Esophagus muscularis mucosa (tissue), 4 donors: ENCODE measurements around the gene EPC1.

Source experiments
- CTCF ChIP-seq, 3 experiments: fragments of 200-600 bp in 2 of 3; fragments of 450-650 bp in 1 of 3; sonication (generic) in 2 of 3; IDR thresholded peaks; one replicate each; pipeline ENCODE4 v1.5.1; 2017 to 2019; ENCODE audit warnings: antibody characterized with exemption in 3 of 3, mild to moderate bottlenecking in 2 of 3, moderate library complexity in 1 of 3
- EP300 ChIP-seq: sonication (generic); formaldehyde crosslinking; IDR thresholded peaks from one replicate; pipeline ENCODE4 v1.6.1; 2017; ENCODE audit warnings: antibody characterized with exemption
- POLR2A ChIP-seq: fragments of 450-650 bp; IDR thresholded peaks from one replicate; pipeline ENCODE4 v1.6.1; 2017; ENCODE audit warnings: antibody characterized with exemption, moderate library complexity, mild to moderate bottlenecking, low read depth
- POLR2AphosphoS5 ChIP-seq, 2 donors: sonication (generic); formaldehyde crosslinking; IDR thresholded peaks; one replicate each; pipeline ENCODE4 v1.6.1; 2017; ENCODE audit warnings: antibody characterized with exemption in 2 of 2

- TF ChIP-seq CTCF (IDR thresholded peaks at IDR 0.05) (no peak), POLR2AphosphoS5 (IDR thresholded peaks at IDR 0.05) (no peak), POLR2A (no peak), EP300 (no peak)
Measured at GRCh38 chr10:32259551-32259950, 87.4 kb downstream of the EPC1 start.
